ENCODE results near the gene RAB11FIP4.

Gene RAB11FIP4

DNA sequence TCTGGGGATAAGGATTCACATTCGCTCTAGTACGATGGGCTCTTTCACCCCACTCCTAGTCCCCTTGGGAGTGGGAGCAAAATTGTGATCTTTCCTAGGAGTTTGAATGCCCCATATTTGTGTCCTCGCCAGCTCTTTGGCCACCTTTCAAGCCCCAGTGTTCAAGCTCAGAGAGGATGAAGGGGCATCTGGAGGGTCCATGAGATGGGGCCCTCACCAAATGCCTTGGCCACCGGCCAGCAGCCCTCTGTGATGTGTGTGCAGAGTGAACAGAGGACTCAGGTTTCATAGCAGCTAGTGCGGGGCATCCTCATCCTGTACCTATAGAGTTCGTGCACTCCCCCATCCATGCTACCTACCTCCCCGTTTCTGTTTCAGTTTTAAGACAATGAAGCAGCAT is 140.6 kb downstream of the RAB11FIP4 start:
- H3K4me3 ChIP-seq (ENCODE audit: low read length): no peak overlapping the region
- DNase-seq (ENCODE audit: low read depth): no peak
- TF ChIP-seq, protein P1, sequence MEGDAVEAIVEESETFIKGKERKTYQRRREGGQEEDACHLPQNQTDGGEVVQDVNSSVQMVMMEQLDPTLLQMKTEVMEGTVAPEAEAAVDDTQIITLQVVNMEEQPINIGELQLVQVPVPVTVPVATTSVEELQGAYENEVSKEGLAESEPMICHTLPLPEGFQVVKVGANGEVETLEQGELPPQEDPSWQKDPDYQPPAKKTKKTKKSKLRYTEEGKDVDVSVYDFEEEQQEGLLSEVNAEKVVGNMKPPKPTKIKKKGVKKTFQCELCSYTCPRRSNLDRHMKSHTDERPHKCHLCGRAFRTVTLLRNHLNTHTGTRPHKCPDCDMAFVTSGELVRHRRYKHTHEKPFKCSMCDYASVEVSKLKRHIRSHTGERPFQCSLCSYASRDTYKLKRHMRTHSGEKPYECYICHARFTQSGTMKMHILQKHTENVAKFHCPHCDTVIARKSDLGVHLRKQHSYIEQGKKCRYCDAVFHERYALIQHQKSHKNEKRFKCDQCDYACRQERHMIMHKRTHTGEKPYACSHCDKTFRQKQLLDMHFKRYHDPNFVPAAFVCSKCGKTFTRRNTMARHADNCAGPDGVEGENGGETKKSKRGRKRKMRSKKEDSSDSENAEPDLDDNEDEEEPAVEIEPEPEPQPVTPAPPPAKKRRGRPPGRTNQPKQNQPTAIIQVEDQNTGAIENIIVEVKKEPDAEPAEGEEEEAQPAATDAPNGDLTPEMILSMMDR (IDR thresholded peaks at IDR 0.05; ENCODE audit: insufficient read depth, low read depth, low read length, missing control alignments): no peak

DNA sequence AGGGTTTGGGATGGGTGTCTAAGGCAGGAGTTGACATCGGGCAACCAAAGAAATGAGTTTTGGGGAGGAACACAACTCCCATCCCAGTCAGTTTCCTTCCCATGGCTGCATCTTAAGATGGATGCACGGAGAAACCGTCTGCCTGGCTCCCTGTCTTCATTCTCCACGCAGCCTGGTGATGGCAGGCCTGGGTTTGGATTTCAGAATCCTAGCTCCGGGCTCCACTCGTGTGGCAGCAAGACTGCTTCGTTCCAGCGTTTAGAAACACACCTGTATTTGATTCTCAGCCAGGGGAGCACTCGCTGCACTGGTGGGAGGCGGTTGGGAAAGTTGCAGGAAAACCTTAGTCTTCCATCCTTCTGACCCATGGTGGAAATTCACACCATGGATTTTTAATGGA is 141.1 kb downstream of the RAB11FIP4 start:
- H3K4me3 ChIP-seq (ENCODE audit: low read length): no peak overlapping the region
- DNase-seq (ENCODE audit: low read depth): no peak
- TF ChIP-seq, protein P1 (IDR thresholded peaks at IDR 0.05; ENCODE audit: insufficient read depth, low read depth, low read length, missing control alignments): no peak

DNA sequence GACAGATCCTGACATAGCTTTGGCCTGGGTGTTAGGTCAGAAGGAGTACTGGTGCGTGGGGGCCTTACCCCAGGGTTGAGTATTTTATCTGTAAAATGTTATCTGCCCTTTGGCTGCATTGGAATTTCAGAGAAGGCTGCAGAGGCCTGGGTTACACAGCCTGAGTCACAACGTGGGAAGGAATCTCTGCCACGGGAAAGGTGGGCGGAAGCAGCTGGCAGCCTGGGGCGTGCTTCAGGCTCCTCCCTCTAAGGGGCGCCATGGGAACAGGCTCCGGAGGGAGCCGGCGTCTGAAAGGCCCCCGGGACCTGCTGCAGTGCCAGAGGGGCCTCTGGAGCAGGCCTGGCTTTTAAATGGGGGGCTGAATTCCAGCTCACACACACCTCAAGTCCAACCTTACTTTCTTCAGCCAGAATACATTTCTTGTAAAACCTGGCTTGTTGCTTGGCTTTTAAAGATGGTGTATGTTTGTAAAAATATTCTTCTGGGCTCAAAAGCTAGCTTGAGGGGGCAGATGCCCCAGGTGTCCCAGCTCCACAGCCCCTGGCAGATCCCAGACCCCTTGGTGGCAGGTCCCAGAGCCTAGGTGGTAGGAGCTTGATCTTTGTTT is 142.2 kb downstream of the RAB11FIP4 start:
- no peak overlapping the region for H3K4me3 ChIP-seq (ENCODE audit: low read length)
- TF ChIP-seq, protein P1 (IDR thresholded peaks at IDR 0.05; ENCODE audit: insufficient read depth, low read depth, low read length, missing control alignments): no peak
- DNase-seq (ENCODE audit: low read depth): peak; percentile 84

DNA sequence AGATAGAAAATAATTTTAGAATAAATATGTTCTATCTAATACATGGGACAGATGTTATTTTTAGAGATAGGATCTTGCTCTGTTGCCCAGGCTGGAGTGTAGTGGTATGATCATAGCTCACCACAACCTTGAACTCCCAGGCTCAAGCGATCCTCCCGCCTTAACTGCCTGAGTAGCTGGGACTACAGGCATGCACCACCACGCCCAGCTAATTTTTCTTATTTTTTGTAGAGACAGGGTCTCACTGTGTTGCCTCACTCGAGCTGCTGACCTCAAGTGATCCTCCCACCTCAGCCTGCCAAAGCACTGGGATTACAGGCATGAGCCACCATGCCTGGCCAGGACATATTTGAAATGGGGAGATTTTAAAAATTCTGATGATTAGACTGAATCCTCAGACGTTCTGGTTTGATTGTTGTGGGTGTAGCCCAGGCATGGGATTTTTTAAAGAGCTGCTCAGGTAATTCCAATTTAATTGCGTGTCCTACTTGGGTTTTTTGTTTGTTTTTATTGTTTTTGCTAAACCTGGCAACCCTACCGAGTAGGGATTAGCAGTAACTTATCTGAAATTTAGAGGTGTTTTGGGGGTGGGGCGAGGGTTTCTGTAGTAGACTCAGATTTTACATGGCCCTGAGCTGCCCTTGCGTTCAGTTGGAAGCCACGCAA is 142.9 kb downstream of the RAB11FIP4 start:
- no peak overlapping the region for H3K4me3 ChIP-seq (ENCODE audit: low read length)
- TF ChIP-seq, protein P1 (IDR thresholded peaks at IDR 0.05; ENCODE audit: insufficient read depth, low read depth, low read length, missing control alignments): no peak
- DNase-seq (ENCODE audit: low read depth): no peak

DNA sequence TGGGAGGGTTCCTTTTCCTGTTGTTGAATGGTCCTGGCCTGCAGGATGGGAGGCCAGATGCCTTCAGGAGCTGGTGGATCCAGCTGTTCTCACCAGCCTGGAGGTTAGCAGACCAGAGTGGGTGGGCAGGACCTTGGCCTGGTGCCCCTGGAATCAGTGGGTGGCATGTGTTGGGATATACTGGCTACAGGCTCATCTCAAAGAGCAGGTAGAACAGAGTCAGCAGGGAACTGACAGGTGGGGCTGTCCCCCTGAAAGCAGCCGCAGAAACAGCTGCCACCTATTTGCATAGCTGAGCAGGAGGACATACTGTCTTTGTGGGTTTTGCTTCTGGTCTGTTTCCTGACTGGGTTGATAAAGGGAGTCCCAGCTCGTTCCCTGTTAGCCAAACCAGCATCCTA is 144.1 kb downstream of the RAB11FIP4 start:
- H3K4me3 ChIP-seq (ENCODE audit: low read length): no peak overlapping the region
- TF ChIP-seq, protein P1 (IDR thresholded peaks at IDR 0.05; ENCODE audit: insufficient read depth, low read depth, low read length, missing control alignments): no peak
- DNase-seq (ENCODE audit: low read depth): no peak

DNA sequence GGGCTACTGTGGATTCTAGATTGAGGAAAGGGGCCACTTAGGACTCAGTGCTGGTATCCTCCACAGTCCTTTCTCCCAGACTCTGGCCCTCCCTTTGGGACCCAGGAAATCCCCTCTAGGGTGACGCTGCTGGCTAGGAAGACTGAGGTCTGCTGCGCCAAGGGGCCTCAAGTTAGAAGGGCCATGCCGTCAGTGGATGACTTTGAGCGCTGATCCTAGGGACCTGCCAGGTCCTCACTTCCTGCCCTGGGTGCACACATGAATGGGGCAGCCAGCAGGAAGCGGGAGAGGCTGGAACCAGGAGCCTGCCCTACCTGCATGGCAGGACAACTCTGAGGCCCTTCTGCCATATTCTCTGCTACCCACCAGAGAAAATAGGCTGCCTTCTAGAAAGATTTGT is 145.0 kb downstream of the RAB11FIP4 start:
- TF ChIP-seq, protein P1 (IDR thresholded peaks at IDR 0.05; ENCODE audit: insufficient read depth, low read depth, low read length, missing control alignments): no peak
- DNase-seq (ENCODE audit: low read depth): no peak
- no peak overlapping the region for H3K4me3 ChIP-seq (ENCODE audit: low read length)

DNA sequence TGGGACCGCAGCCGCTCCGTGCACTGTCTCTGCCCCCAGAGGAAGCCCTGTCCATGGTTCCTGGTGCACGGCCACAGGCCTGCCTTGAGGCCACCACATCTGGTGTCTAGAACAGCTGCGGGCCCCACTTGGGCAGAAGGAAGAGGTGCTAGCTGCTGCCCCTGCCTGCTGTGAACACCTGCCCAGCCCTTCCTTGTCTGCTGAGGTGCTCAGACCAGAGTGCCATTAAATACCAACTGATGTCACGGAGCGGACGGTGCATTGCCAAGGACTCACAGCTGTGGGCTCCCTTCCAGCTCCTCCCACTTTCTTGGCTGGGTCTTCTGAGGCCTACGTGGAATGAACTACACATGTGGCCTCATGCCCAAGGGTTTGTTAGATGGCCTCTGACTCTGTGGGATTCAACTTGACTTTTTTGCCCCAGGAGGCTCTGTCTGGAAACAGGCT is 146.1 kb downstream of the RAB11FIP4 start:
- DNase-seq (ENCODE audit: low read depth): no peak
- no peak overlapping the region for H3K4me3 ChIP-seq (ENCODE audit: low read length)
- TF ChIP-seq, protein P1 (IDR thresholded peaks at IDR 0.05; ENCODE audit: insufficient read depth, low read depth, low read length, missing control alignments): no peak
